ENCODE data around the gene RAPGEF2.
"Not testable (repeated sequence)": the region's sequence is repeated elsewhere in the genome, so short reads cannot be mapped to it uniquely, and the experiment has no call there.

Gene RAPGEF2

DNA sequence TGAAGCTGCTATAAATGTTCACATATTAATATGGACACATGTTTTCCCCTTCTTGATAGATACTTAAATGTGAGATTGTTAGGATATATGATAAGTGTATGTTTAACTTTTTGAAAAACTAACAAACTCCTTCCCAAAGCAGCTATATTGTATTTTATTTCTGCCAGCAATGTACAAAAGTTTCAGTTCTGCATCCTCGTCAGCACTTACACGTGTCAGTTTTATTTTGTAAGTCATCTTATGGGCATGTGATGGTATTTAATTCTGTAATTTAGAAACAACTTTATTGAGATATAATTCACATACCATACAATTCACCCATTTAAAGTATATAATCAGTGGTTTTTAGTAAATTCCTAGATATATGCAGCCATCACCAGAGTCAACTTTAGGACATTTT, 31.6 kb downstream of the RAPGEF2 start:
- no peak for DNase-seq

DNA sequence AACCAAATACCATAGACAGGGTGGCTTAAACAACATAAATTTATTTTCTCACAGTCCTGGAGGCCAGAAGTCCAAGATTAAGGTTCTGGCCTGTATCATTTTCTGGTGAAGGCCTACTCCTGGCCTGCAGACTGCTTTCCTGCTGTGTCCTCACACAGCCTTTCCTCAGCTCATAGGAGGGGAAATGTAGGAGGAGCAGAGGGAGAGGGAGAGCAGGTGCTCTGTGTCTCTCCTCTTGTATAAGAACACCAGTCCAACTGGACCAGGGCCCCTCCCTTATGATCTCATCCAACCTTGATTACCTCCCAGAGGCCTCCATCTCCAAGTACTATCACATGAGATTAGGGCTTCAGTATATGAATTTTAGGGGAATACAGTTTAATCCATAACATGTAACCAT, 34.3 kb downstream of the RAPGEF2 start:
- DNase-seq: peak in 1 of 14 donors; percentile 41

DNA sequence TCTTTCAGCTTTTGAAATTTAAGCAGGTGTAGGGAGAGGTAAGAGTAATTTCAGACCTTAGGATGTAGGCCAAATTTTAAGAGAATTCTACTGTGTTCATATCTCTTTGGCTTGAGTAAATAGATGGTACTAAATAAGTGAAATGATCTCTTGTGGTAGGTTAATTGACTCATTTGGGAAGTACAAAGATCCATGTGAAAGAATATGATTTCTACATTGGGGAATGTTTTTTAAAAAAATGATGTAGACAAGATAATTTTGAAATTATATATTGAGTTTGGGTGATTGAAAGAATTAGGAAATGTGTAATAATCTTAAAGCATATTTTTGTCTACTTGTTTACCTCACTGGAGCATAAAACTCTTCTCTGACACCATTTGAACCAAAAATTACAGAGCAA, 35.6 kb downstream of the RAPGEF2 start:
- no peak for DNase-seq

DNA sequence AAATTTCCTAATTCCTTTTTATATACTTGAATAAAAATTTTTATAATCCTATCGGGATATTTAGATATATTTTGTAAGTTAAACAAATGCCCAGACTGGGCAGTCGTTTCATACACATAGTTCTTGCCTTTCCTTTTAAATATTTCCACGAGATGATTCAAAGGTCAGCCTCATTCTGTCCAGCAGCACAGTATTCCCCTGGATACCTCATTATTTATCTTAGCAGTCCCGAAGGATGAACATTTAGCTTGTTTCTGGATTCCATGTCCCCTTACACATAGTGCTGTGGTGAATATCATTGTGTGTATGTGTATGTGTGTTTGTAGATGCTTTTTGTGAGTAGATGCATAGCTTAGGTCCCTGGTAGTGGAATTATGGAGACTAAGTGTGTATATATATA, 38.3 kb downstream of the RAPGEF2 start:
- DNase-seq: no peak

DNA sequence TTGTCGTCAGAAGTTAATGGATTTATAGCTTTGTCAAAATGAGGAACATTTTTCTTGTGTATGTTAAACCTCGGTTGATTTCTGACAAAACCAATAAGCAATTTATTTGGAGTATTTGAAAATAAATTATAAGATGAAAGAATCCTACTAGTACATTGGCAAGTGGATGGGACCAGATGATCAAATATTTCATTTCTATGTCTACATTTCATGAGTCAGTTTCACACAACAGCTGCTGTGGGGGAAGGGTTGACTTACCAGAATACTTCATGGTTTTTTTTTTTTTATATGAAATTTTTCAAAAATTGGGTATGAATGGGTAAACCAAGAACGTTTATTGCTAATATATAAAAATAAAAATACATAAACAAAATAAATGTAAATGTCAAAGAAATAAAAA, 39.4 kb downstream of the RAPGEF2 start:
- peak in 1 of 14 donors; percentile 5 for DNase-seq

DNA sequence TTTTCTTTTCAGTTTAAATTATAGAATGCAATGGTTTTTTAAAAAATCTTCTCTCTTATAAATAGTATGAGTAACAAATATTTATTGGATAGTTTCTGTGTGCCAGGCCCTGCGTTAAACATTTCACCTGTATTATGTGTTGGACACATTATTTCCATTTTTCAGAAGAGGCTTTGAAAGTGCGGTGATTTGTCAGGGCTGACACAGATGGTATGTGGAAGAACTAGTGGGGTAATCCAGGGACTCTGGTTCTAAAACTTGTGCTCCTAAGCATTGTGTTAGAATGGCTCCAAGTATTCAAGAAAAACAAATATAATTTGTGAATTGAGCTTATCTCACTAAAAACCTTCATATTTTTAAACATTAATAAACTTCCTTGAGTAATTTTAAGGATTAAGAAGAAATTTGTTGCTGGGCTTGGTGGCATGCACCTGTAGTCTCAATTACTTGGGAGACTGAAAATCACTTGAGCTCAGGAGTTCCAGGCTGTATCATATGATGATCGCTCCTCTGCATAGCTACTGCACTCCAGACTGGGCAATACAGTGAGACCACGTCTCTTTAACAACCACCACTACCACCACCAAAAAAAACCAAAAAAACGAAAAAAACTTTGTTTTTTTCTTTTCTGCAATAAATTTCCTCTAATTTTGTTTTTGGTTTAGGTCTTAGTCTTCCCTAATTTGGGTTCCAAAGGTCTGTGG, 40.0 kb downstream of the RAPGEF2 start:
- DNase-seq: no peak

DNA sequence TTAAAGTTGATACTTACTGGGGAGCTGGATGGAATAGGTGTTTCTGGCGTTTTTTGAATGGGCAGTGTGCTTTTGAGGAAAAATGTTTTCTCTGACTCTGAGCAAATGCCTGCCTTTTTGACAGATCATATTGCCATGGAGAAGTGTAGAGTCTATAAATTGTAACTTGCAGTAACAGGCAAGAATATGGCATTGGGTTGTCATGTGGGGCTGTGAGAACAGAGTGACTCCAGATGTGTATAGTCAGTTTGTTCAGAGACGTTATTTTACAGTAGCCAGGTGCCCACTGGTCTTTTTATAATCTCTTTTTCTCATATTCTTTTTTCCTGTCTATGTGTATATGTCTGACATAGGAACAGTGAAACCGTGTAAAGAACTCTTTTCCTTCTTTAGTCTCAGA, 40.8 kb downstream of the RAPGEF2 start:
- DNase-seq: no peak

DNA sequence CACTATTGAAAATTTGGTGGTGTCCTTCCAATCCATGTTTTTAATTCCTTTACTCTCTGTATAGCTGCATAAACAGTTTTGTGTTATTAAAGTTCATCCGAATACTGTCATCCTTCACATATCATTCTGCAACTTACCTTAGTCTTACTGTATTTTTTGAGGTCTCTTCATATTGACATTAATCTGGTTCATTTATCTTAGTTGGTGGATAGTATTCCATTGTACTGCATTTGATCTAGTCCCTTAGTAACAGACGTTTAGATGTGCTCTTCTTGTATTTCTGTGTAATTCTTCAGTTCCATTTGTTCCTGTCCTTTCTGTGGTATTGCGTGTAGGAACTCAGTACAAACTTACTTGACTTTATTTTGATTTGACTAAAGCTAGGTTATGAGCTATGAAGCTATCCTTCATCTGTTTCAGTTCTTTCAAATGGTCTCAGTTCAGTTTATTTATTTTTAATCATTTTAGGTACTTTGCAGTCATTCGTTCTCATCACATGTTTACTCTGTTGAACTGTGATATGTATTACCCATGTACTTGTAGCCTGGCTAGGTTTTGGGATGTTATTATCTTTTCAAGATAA, 41.3 kb downstream of the RAPGEF2 start:
- no peak for DNase-seq

DNA sequence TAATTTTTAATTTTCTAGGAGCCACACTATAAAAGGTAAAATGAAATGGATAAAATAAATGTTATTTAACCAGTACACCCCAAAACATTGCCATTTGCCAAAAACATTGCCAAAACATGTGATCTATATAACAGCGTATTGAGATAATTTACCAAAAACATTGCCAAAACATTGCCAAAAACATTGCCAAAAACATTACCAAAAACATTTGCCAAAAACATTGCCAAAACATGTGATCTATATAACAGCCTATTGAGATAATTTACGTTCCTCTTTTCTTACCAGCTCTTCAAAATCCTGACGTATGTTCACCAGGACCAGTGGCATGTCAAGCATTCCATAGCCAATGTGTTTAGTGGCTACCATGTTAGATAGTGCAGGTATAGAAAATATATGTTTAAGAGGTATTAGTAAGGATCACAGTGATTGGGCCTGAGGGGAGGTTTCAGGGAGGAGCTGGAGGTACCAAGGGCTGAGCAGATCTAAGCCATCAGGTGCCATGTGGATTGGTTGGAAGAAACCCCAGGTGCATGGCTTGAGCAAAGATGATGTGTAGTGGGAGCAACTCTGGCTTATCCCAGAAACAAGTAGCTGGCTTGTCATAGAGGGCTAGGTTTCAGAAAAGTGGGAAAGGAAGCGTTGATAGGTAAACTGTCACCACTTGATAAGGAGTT, 42.6 kb downstream of the RAPGEF2 start:
- DNase-seq: no peak

DNA sequence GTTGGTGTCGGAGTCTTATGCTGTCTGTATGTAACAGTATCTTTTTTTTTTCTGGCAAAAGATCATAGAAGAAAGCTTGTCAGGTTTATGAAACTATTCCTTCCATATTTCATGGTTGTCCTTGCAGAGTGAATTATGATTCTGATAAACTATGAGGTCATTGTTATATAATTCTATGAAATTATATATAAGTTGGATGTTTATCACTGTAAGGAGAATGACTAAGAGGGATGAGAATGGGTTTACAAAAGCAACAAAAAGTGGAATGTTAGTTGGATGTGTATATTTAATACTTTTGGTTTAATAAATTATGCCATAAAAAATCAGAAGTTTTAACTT, 43.1 kb downstream of the RAPGEF2 start:
- no peak for DNase-seq

DNA sequence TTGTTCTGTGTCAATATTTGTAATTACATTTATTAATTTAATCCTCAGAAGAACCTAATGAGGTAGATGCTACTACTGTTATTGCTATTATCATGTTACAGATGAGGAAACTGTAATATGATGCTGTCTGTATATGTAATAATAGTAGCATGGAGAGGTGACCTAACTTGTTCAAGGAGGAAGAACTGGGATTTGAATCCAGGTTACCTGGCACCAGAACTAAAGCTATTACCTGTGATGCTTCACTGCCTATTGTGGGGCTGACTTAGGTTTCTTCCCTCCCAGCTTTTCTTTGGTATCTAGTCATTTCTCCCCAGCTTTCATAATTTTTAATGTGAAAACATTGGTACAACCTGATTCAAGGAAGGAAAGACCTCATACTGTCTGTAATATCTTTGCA, 43.6 kb downstream of the RAPGEF2 start:
- DNase-seq: no peak

DNA sequence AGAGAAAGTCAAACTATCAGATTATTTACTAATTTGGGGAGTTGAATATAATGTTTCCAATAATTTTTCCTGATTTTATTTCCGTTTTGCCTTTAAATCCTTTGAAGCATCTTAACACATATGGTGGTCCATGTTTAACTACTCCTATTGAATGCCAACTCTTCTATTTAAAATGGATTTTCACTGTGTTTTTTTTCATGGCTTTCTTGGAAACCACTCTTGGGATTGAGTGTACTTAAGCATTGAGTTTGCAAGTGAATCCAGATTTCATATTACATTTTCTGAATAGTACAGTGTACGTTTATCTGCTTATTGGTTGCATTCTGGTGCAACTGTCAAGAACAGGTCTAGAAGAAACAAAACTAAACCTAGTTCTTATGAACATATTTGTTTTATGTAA, 45.6 kb downstream of the RAPGEF2 start:
- no peak for DNase-seq

DNA sequence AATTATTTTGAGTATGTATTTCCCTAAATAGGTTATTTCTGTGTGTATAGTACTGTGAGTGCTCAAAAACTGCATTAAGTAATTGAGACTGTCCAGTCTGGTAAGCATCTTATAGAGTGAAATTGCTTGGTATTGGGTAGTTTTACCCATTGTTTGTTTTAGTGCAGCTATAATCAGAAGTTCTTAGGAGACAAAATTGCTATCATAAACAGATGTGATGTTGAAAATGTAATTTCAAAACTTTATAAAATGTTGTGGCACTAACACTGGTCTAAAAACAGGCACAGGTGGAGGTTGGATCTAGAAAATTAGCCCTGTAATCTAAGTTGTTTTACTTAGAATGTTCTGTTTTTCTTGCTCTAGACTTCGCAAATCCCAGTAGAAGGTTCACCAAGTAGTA, 46.8 kb downstream of the RAPGEF2 start:
- DNase-seq: no peak

DNA sequence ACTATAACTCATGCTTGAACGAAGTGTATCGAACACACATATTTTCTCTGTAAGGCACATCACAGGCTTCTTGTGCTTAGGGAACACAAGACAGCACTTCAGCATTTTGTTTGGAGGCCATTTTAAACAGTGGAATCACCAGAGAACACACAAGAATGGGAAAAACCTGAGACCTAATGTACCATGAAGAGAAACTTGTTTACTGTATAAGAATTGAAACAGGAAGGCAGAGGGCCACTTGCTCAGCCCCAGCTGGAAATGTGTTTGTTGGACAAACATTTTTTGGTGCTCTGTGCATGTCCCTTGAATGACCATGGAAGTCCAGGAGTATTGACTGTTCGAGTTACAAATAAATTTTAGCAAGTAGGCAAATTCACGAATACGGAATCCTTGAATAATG, 47.5 kb downstream of the RAPGEF2 start:
- no peak for DNase-seq

DNA sequence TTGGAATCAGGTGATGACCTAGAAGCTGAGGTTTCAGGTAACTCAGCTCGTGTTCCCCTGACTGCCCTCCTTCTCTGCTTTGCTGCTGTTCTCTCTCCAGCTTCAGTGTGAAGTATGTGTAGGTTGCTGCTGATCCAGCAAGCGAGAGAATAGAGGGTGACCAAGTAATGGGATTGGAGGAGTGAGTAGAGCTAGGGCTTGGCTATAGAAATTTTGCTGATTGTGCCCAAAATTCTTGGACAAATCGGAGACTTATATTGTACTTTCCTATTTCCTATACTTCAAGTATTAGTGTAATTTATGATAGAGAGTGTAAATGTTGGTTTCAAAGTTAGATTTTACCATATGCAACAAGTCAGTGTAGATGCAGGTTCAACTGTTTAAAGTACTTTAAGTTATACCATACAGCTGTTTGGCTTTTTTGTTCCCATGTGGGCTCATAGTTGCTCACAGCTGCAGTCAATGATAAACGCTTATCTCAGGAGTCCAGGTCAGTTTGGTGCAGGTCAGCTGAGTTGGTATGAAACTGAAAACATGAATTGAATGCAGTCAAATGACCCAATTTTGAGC, 48.0 kb downstream of the RAPGEF2 start:
- DNase-seq: no peak

DNA sequence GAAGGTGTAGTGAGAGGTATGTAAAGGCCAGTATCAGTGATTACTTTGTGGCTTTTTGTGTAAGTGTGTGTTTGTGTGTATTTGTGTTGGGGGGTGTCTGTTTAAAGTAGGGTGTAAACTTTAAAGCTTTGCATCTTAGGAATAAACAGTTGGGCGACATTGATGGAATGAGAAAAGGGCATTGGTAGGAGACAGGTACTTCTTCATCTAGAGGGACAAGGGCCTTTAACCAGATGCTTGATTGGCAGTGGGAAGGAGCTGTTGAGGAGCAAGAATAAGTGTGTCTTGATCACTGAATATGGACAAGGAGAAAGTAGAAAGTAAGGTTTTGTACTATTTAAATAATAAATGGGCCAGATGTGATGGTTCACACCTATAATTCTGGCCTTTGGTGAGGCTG, 48.8 kb downstream of the RAPGEF2 start:
- DNase-seq: no peak

DNA sequence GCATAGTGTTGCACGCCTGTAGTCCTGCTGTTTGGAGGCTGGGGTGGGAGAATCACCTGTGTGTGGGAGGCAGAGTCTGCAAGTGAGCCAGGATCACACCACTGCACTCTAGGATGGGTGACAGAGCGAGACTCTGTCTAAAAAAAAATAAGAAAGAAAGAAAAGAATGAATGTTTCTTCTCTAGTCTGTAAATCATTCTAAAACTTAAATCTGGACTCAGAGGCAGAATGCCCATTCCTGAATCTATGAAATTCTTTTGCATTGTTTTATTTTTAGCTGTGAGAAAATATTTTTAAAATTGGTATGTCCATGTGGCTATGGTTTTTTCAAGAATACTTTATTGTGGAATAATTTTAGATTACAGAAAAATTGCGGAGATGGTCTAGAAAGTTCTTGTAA, 49.3 kb downstream of the RAPGEF2 start:
- DNase-seq: no peak

DNA sequence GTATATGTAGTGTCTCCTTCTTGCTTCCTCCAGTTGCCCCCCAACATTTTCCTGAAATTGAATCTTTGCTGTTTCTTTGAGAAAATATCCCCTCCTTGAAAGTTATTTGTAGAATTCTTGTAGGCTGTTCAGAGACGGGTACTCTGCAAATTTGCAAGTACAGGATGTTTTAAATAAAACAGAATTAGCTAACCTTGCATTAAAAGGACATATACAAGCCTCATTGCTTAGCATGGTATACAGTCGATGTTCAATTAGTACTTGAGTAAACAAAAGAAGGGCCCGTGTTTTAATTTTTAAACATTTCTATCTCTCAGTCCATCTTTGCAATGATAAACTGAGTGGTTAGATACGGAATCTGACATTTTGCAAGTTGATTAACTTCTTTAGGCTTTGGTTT, 50.8 kb downstream of the RAPGEF2 start:
- DNase-seq: no peak

DNA sequence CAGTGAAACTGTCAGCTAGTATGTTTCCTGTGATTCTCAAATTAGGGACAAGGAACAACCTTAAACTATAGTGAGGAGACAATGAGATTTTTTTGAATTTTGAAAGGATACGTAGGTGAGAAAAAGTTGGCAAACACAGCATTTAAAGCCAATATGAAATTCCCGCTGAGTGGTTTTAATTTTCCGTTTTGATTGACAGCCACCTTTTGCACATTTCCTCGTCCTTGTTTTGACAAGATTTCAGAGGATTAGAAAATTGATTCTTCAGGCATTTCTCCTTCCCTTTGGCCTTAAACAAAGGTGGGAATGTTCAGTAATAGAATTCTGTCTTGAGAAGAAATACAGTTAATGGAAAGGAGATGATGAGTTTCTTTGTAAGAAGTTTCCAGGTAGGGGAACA, 52.2 kb downstream of the RAPGEF2 start:
- DNase-seq: no peak

DNA sequence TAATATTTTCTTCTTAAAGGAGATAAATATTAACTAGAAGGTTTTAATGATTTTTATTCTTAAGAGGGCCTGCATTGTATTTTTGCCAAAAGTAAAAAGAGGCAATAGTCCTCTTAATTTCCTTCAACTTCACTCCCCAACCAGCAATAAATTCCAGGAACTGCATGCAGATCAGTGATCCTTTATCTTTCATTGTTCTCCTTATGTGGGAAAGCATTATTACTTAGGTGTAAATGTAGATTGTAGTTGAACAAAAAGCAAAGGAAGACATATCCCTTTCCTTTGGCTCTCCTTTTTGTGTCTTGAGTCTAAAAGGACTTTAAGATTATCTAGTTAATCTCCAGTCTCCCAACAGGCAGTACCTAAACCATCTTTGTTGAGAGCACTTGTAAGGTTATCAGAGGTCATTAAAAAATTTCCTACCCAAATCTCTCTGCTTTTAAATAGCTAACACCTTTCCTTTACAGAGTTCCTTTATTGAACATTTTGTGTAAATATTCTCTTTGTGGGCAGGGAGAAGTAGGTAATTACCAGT, 55.3 kb downstream of the RAPGEF2 start:
- no peak for DNase-seq

DNA sequence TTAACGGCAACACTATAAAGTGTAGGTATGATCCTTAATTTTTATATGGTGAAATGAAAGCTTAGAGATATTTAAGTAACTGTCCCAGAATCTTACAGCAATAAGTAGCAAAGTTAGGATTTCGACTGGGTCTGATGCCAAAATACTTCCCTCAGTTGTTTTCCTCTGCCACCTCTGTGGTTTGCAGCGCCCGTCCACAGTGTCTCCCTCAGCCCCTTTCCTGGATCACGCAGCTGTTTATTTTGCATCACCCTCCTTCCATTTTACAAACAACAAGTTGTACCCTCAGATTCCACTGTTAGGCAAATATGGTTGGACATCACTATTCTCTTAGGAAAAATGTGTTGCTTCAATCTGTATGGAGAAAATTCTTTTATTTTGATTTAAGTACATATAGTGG, 56.1 kb downstream of the RAPGEF2 start:
- DNase-seq: no peak

DNA sequence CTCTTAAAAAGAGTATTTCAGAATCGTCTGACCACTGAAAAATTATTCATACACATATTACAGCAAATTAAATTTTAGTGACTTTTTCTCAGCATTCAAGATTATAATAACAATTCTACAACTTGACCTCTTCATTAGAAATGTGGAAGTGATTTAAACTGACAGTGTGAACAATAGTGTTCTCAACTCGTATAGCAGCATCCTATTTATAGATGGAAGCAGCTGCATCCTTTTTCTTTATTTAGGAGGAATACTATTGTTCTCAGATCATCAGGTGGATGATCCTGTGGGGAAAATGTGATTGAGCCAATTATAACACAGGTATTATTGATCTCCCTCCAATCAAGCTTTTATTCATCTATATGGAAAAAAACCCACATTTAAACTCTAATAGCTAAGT, 56.7 kb downstream of the RAPGEF2 start:
- no peak for DNase-seq

DNA sequence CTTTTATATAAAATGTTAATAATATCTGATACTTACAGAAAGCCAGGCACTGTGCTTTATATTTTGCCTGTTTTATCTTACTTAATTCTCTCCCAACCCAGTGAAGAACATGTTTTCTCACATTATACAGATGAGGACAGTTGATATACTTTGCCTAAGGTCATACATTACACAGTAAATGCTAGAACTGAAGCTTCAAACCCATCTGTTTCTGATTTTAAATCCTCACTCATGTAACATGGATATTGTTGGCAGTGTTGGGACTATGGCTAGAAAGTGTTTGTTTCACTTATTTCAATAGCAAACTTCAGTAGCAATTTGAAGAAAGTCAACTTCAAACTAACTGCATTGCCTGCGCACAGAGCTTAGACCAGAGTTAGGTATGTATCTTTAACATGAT, 57.4 kb downstream of the RAPGEF2 start:
- no peak for DNase-seq

DNA sequence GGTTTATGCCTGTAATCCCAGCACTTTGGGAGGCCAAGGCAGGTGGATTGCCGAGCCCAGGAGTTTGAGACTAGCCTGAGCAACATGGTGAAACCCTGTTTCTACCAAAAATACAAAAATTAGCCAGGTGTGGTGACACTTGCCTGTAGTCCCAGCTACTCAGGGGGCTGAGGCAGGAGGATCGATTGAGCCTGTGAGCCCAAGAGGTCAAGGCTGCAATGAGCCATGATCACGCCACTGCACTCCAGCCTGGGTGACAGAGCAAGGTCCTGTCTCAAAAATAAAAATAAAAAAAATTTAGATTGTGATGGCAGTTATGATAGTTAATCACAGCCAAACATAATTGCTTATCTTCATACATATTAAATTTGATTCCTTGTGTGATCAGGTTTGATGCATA, 58.6 kb downstream of the RAPGEF2 start:
- not testable (repeated sequence) for DNase-seq
